ENCODE data around the gene NCAM2. TPM values are rescaled to one million over a fixed set of nuclear protein-coding genes. Genes with fewer than 3 reads are reported as not detected.
A peak's percentile ranks its signal among the peaks of the same experiment; 100 is the strongest.

The NCAM2 gene
- polyA plus RNA-seq (ENCODE audit: insufficient read length in 3 of 3), result 1 to 10 TPM; 5.7 to 9.8 (median 5.9) TPM
- long read RNA-seq, donor 1, result 0 reads
- long read RNA-seq, donor 2, result 0 reads
- long read RNA-seq, donor 3, partial matches to known transcripts, result 5 of 5 reads
- long read RNA-seq, donor 3, other reads (novel, unspliced or antisense), result 0 of 5 reads
- long read RNA-seq, donor 4, result 0 reads
- long read RNA-seq, donor 5, result 0 reads
- long read RNA-seq, donor 6, result 0 reads
- long read RNA-seq, donor 7, result 0 reads
- long read RNA-seq, donor 8, full-length matches to known transcripts, result 7 of 7 reads
- long read RNA-seq, donor 8, partial matches to known transcripts, result 0 of 7 reads
- long read RNA-seq, donor 8, other reads (novel, unspliced or antisense), result 0 of 7 reads
- long read RNA-seq, donor 9, result 0 reads
- long read RNA-seq, donor 10, full-length matches to known transcripts, result 1 of 1 reads
- long read RNA-seq, donor 10, partial matches to known transcripts, result 0 of 1 reads
- long read RNA-seq, donor 10, other reads (novel, unspliced or antisense), result 0 of 1 reads
- long read RNA-seq, donor 11, result 0 reads
- long read RNA-seq, donor 12, result 0 reads
- long read RNA-seq, donor 13, result 0 reads
- long read RNA-seq, donor 14, result 0 reads
- long read RNA-seq, donor 15, result 0 reads
- long read RNA-seq, donor 16, full-length matches to known transcripts, result 1 of 1 reads
- long read RNA-seq, donor 16, partial matches to known transcripts, result 0 of 1 reads
- long read RNA-seq, donor 16, other reads (novel, unspliced or antisense), result 0 of 1 reads

GRCh38 chr21:20997636-20998455, at the start of gene NCAM2:
Gene NCAM2 (plus strand): TSS chr21:20998409.
- peak; percentile 77 for DNase-seq

- DNase-seq, result no peak
These were observed 48.3 kb upstream of the NCAM2 start for GRCh38 chr21:20949884-20950283.

GRCh38 chr21:20965816-20966215, 32.4 kb upstream of the NCAM2 start:
- no peak for DNase-seq

- DNase-seq, result no peak
These were observed 29.8 kb upstream of the NCAM2 start for GRCh38 chr21:20968391-20968790.

GRCh38 chr21:20970691-20971090, 27.5 kb upstream of the NCAM2 start:
- DNase-seq, result no peak

GRCh38 chr21:20971296-20971921, 26.8 kb upstream of the NCAM2 start:
- DNase-seq, result peak; percentile 33

GRCh38 chr21:20994790-20995189, 3.4 kb upstream of the NCAM2 start:
- DNase-seq, result no peak

GRCh38 chr21:20996421-20997310, 1.5 kb upstream of the NCAM2 start:
- no peak for DNase-seq

- DNase-seq, result no peak
These were observed 936 bp upstream of the NCAM2 start for GRCh38 chr21:20997311-20997635.

- DNase-seq, result no peak
These were observed 214 bp downstream of the NCAM2 start for GRCh38 chr21:20998456-20998789.

- no peak for DNase-seq
These were observed 677 bp downstream of the NCAM2 start for GRCh38 chr21:20998886-20999285.

- DNase-seq, result peak; percentile 48
These were observed 1.4 kb downstream of the NCAM2 start for GRCh38 chr21:20999659-21000058.

- DNase-seq, result no peak
These were observed 2.5 kb downstream of the NCAM2 start for GRCh38 chr21:21000591-21001175.

GRCh38 chr21:21001591-21002100, 3.4 kb downstream of the NCAM2 start:
- DNase-seq, result no peak

GRCh38 chr21:21002153-21002552, 3.9 kb downstream of the NCAM2 start:
- DNase-seq, result no peak

GRCh38 chr21:21003701-21004100, 5.5 kb downstream of the NCAM2 start:
- no peak for DNase-seq

GRCh38 chr21:21007606-21008005, 9.4 kb downstream of the NCAM2 start:
- DNase-seq, result no peak

GRCh38 chr21:21010228-21010627, 12.0 kb downstream of the NCAM2 start:
- DNase-seq, result no peak

GRCh38 chr21:21010698-21011097, 12.5 kb downstream of the NCAM2 start:
- DNase-seq, result no peak

- DNase-seq, result no peak
These were observed 20.6 kb downstream of the NCAM2 start for GRCh38 chr21:21018821-21019220.
